Activated CD4-positive, alpha-beta T cell treated with anti-CD3 and anti-CD28 coated beads, Interleukin-2, amount 50 U/mL, for 16 hours (primary cell): ENCODE measurements around the gene VWA3B.

Source experiments
- DNase-seq: peaks from one replicate; pipeline ENCODE4 v3.0.0-alpha.2; 2020

The VWA3B gene

GRCh38 chr2:98348066-98348561 is 261.1 kb downstream of the VWA3B start:
- no peak for DNase-seq

GRCh38 chr2:98350411-98350810 is 263.4 kb downstream of the VWA3B start:
- DNase-seq = no peak

- DNase-seq = no peak
Measured at GRCh38 chr2:98355881-98356280, 268.9 kb downstream of the VWA3B start.

GRCh38 chr2:98356729-98357128 is 269.8 kb downstream of the VWA3B start:
- DNase-seq = no peak

DNA sequence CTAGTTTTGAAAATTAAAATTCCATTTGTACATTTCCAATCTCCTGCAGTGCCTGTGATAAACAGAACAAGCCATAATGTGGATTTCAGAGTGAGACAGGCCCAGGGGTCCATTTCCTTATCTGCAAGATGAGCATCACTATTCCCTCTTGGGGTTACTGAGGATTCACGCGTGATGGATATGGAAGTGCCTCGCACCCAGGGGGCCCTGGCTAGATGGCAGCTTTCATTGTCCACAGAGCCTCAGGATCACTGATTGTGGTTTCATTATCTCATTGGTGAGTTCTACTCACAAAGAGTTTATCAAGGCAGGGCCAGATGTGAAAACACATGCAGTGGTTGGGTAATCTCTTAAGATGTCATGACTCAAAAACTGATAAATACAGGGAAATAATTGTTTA is 270.9 kb downstream of the VWA3B start:
- DNase-seq = no peak

GRCh38 chr2:98359986-98360385 is 273.0 kb downstream of the VWA3B start:
- DNase-seq = no peak
